Measurements from ENCODE around the gene FBP1. TPM values are rescaled to one million over a fixed set of nuclear protein-coding genes. Genes with fewer than 3 reads are reported as not detected.

Gene FBP1
- total RNA-seq, 1 donor from 2014 or later = not detected

DNA sequence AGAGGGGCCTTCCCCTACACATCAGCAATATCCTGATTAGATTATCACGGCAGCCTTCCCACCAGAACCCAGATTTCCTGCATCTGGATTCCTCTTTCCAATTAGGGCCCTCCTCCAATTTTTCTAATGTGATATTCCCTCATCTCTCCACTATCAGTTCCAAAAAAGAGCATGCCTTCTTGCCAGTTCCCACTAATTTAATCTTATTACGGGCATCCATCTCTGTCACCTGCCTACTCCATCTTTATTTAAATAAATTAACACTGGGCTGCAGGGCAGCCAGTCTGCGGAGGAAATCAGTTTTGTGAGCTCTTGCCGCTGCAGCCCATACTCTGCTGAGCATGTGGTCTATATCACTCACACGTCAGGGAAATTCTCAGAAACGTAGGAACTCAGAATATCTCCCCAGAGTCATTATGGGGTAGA is 29.1 kb downstream of the FBP1 start:
- H3K9me3 Mint-ChIP-seq (ENCODE audit: low read depth) = no peaks in the 10 kb centered on the region
- H3K4me3 Mint-ChIP-seq (ENCODE audit: unreplicated experiment) = no peak overlapping the region
- H3K36me3 Mint-ChIP-seq (ENCODE audit: low read depth) = no peaks in the 10 kb centered on the region
- no peak overlapping the region for H3K27ac Mint-ChIP-seq (ENCODE audit: unreplicated experiment)
- no peak for DNase-seq (ENCODE audit: low spot score)
- H3K4me1 Mint-ChIP-seq (ENCODE audit: low read depth) = no peaks in the 10 kb centered on the region
- H3K27me3 Mint-ChIP-seq (ENCODE audit: low read depth) = peaks cover 32% of the 10 kb centered on the region
- TF ChIP-seq, protein P1, sequence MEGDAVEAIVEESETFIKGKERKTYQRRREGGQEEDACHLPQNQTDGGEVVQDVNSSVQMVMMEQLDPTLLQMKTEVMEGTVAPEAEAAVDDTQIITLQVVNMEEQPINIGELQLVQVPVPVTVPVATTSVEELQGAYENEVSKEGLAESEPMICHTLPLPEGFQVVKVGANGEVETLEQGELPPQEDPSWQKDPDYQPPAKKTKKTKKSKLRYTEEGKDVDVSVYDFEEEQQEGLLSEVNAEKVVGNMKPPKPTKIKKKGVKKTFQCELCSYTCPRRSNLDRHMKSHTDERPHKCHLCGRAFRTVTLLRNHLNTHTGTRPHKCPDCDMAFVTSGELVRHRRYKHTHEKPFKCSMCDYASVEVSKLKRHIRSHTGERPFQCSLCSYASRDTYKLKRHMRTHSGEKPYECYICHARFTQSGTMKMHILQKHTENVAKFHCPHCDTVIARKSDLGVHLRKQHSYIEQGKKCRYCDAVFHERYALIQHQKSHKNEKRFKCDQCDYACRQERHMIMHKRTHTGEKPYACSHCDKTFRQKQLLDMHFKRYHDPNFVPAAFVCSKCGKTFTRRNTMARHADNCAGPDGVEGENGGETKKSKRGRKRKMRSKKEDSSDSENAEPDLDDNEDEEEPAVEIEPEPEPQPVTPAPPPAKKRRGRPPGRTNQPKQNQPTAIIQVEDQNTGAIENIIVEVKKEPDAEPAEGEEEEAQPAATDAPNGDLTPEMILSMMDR (IDR thresholded peaks at IDR 0.05) = no peak

DNA sequence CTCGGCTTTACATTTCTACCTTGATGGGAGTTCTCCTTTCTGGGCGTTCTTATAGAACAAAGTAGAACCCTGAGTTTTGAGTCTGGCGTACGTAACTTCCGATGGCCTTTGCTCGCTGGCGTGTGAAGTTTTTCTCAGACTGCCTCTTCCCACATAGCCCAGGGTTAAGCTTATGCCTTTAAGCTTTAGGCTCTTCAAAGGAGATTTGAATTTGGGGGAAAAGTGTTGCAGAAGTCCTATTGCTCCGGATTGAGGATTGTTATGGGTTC is 32.0 kb downstream of the FBP1 start:
- H3K4me1 Mint-ChIP-seq (ENCODE audit: low read depth) = peaks cover 10% of the 10 kb centered on the region

DNA sequence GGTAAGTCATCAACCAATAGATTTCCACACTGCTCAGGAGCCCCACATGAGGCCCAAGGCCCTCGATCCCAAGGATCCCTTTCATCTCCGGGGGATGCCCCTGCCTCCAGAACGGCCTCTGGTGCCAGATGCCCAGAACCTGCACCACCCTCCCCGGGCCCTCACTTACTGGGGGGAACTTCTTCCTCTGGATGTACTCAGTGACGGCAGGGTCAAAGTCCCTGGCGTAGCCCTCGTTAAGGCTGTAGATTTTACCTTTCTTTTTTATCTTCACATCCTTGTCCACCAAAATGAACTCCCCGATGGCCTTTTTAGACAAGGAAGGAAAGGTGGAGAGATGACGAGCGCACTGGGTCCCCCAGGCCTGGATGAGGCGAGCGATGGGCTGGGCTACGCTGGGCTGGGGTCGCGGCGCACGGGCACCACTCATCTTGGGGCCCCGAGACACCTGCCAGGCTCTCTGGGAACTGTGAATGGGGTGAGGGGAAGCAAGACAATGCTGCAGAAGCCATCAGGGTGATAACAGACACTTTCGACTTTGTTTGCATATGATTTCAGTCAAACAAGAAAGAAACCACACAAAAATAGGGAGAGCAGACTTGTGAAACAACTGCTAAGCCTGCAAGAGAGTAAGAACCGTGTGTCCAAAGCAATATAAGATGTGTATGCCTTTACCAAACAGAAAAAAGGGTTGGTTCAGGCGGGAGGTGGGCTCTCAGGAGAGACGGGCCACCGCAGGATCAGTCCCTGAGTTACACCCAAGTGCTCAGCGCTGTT is 32.5 kb downstream of the FBP1 start:
- Mint-ChIP-seq H3K4me3 (ENCODE audit: unreplicated experiment) (no peak overlapping the region), H3K4me1 (ENCODE audit: low read depth) (peaks cover 10% of the 10 kb centered on the region), H3K9me3 (ENCODE audit: low read depth) (no peaks in the 10 kb centered on the region), H3K36me3 (ENCODE audit: low read depth) (no peaks in the 10 kb centered on the region), H3K27me3 (ENCODE audit: low read depth) (peaks cover 43% of the 10 kb centered on the region), H3K27ac (ENCODE audit: unreplicated experiment) (no peak overlapping the region)
- TF ChIP-seq, protein P1 (IDR thresholded peaks at IDR 0.05) = no peak
- no peak for DNase-seq (ENCODE audit: low spot score)

More for the DNA sequence above, 32.0 kb downstream of the FBP1 start:
- TF ChIP-seq, protein P1 (IDR thresholded peaks at IDR 0.05) = no peak
- H3K36me3 Mint-ChIP-seq (ENCODE audit: low read depth) = no peaks in the 10 kb centered on the region
- H3K4me3 Mint-ChIP-seq (ENCODE audit: unreplicated experiment) = no peak overlapping the region
- H3K27ac Mint-ChIP-seq (ENCODE audit: unreplicated experiment) = no peak overlapping the region
- peaks cover 43% of the 10 kb centered on the region for H3K27me3 Mint-ChIP-seq (ENCODE audit: low read depth)
- no peak for DNase-seq (ENCODE audit: low spot score)
- no peaks in the 10 kb centered on the region for H3K9me3 Mint-ChIP-seq (ENCODE audit: low read depth)

DNA sequence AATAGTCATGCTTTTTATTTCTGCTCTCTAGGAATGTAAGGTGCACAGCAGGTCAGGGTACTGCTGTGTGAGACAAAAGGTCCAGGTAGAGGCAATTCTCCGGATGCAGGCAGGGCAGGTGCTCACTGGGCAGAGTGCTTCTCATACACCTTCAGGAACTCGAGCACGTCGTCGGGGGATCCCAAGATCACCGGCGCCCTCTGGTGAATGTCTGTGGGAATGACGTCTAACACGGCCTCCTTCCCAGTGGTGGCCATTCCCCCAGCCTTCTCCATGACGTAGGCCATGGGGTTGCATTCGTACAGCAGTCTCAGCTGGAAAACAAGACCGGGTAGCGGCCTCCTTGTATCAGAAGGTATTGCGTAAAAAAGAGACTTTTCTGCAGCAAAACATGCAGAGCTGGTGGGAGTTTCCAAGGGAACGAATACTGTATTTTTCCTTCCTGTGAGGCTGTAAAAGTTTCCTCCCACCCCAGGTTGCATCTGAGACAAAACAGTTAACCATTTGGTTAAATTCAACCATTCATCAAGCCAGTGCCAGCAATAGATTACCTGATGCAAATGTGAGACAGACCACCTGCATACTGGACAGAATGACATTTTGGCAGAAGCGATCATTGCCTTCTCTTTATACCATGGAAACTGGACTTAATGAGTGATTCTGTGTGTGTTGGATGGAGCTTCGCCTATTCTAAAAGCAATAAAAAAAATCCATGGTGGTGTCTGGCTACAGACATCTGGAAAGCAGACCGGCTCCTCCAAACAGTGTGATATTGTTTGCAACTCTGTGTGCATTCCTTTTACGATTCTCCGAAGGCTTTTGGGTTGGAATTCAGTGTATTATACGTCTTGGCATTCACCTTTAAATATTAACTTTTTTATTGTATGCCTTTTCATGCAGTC is 35.8 kb downstream of the FBP1 start:
- Mint-ChIP-seq H3K36me3 (ENCODE audit: low read depth) (no peaks in the 10 kb centered on the region), H3K4me3 (ENCODE audit: unreplicated experiment) (no peak overlapping the region), H3K9me3 (ENCODE audit: low read depth) (no peaks in the 10 kb centered on the region), H3K4me1 (ENCODE audit: low read depth) (peaks cover 10% of the 10 kb centered on the region), H3K27ac (ENCODE audit: unreplicated experiment) (no peak overlapping the region), H3K27me3 (ENCODE audit: low read depth) (peaks cover 33% of the 10 kb centered on the region)
- TF ChIP-seq, protein P1 (IDR thresholded peaks at IDR 0.05) = peak; percentile 87
- no peak for DNase-seq (ENCODE audit: low spot score)

DNA sequence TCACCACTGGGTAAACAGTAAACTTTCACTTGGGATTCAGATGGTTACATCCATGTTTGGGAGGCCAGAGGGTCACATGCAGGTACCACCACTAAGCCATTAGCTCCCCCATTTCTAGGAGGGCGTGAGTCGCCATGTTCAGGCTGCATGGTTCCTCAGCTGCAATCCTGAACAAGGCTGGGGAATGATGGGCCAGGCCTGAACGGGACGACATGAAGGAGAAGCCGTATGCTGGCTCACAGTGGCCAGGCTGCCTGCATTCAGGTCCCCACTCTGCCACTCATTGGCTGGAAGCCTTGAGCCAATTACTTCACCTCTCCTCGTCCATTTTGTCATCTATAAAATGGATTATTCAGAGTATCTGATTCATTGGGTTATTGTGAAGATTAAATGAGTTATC is 36.7 kb downstream of the FBP1 start:
- no peak overlapping the region for H3K4me3 Mint-ChIP-seq (ENCODE audit: unreplicated experiment)
- no peak overlapping the region for H3K27ac Mint-ChIP-seq (ENCODE audit: unreplicated experiment)
- peaks cover 33% of the 10 kb centered on the region for H3K27me3 Mint-ChIP-seq (ENCODE audit: low read depth)
- no peaks in the 10 kb centered on the region for H3K9me3 Mint-ChIP-seq (ENCODE audit: low read depth)
- TF ChIP-seq, protein P1 (IDR thresholded peaks at IDR 0.05) = no peak
- no peaks in the 10 kb centered on the region for H3K36me3 Mint-ChIP-seq (ENCODE audit: low read depth)
- no peak for DNase-seq (ENCODE audit: low spot score)
- H3K4me1 Mint-ChIP-seq (ENCODE audit: low read depth) = peaks cover 10% of the 10 kb centered on the region
